GM12892 (cell line): ENCODE measurements around the gene HPS5.

Experiments
- POLR2A ChIP-seq: IDR thresholded peaks from 2 replicates; pipeline ENCODE4 v1.6.1; 2011; ENCODE audit warnings: low read depth, low read length, control low read depth
- POLR2AphosphoS5 ChIP-seq: IDR thresholded peaks from 2 replicates; pipeline ENCODE4 v1.6.1; 2011; ENCODE audit warnings: low read depth, low read length, control low read depth
- TAF1 ChIP-seq: IDR thresholded peaks from 2 replicates; pipeline ENCODE4 v1.6.1; 2011; ENCODE audit warnings: low read depth, mild to moderate bottlenecking, control low read depth, low read length, borderline replicate concordance

DNA sequence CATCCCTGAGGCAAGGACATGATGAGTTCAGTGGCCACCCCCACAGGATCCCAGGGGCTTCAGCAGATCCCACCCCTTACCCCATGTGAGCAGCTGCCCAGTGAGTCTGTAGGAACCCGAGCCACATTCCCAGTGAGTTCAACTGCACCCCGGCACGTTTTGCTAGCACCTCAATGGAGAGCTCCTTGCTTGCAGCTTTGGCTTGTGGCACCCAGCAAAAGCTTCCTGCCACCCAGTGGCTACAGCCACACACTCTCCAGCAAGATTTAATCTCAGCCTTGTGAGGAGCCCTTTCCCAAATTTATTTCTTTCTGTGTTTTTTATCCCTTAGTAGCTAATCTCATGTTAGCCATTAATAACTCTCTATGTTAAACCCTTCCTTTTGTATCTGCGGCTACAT lies 51.8 kb downstream of the HPS5 start:
- TF ChIP-seq POLR2A, result no peak
- no peak for TF ChIP-seq POLR2AphosphoS5
- TF ChIP-seq TAF1, result no peak
